HG03095 (cell line): Measurements from ENCODE around the gene RAB3IL1.
"Not testable (repeated sequence)": the region's sequence is repeated elsewhere in the genome, so short reads cannot be mapped to it uniquely, and the experiment has no call there.

Source experiments
- ATAC-seq: cut with Tn5 transposase; IDR thresholded peaks from one replicate; pipeline ENCODE4 v1.9.1; 2021; ENCODE audit warnings: moderate library complexity; ENCODE audit not compliant: unreplicated experiment

The RAB3IL1 gene

DNA sequence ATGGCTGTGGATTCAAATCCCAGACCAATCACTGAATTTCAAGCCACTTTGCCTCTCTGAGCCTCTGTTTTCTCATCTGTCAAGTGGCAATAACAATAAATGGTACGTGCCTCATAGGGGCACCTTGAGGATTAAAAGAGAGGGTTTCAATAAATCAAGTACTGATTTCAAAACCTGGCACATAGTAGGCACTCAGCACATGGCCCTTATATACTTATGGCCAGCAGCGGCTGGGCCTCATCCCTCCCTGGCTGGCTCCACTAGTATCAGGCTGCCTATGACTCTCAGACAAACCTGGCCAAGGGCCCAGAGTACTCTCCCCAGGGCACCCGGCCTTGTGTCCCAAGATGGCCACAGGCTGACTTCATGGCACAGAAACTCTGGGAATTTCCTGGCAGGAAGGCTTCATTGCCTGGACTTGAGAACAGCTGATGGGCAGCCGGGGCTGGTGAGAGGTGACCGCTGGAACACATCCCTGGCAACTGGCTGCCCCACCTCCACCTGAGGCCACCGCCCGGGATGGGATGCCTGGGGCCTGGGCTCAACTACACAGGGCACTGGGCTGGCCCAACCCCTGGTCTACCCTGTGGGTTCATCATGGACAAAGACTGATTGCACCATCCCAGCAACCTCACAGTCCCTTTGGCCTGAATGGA is 29.4 kb downstream of the RAB3IL1 start:
- ATAC-seq = no peak

DNA sequence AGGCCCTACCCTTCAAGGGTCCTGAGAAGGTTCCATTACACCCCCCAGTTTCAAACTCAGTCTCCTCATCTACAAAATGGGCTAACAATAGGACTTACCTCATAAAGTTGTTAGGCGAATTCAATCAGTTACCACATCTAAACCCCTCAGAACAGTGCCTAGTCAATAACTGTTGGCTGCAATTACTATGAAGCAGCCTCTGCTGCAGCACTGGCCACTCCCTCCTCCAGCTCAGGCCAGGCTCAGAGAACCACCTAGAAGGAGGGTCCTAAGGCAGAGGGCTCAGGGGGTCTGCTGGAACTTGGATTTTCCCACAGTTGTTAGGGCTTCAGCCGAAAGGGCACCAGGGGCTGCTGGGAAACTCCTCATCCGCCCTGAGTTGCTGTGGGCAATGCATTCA is 30.7 kb downstream of the RAB3IL1 start:
- ATAC-seq = no peak

- ATAC-seq = no peak
These were observed 31.4 kb downstream of the RAB3IL1 start for GRCh38 chr11:61885784-61886580.

DNA sequence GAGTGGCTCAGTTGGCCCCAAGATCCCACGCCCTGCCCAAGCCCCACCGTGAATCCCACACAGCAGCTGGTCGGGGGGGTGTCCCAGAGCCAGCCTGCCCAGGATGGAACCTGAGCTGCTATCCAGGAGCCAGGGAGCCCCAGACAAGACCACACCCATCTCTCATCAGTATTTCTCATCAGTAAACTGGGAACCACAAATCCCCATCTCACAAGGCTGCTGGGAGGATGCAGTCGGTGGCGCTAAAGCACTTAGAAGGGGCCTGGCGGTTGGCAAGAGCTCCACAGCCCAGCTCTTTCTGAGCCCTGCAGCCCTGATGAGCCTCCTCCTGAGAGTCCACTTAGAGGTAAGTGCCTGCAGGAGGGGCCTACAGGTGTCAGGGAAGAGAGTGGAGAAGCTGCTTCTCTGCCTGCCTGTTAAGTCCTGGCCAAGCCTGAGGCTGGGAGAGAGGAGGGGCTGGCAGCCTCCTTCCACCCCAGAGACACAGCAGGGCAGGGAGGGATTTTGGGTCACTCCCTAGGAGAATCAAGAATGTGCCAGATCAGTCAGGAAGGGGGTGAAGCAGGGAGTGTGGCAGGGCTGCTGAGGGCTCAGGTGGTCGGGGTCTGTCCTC is 32.1 kb downstream of the RAB3IL1 start:
- ATAC-seq = no peak

GRCh38 chr11:61883947-61884346 is 33.4 kb downstream of the RAB3IL1 start:
- no peak for ATAC-seq

DNA sequence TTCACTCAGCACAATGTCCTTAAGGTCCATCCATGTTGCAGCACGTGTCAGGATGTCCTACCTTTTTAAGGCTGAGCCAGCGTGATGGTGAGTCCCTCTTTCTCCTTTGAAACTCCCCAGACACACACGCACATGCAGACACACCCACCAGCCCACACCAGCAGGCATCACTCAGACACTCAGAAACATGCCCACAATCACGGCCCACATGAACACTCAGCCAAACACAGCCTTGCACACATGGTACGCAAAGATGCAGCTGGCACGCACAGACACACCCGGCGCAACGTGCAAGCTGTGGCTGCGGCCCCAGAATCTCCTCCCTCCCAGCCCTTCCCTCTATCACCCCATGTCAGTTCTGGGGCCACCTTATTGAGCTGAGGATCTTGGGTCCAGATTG is 34.0 kb downstream of the RAB3IL1 start:
- ATAC-seq = no peak

DNA sequence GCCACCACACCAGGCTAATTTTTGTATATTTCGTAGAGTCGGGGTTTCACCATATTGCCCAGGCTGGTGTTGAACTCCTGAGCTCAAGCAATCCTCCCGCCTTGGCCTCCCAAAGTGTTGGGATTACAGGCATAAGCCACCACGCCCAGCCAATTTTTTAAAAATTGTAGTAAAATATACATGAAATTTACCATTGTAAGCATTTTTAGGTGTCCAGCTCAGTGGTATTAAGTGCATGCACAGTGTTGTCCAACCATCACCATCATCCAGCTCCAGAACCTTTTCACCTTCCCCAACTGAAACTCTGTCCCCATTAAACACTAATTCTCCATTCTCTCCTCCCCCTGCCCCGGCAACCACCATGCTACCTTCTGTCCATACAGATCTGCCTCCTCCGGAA is 34.5 kb downstream of the RAB3IL1 start:
- ATAC-seq = no peak

GRCh38 chr11:61882267-61882666 is 35.1 kb downstream of the RAB3IL1 start:
- not testable (repeated sequence) for ATAC-seq

GRCh38 chr11:61881397-61881796 is 36.0 kb downstream of the RAB3IL1 start:
- ATAC-seq = no peak

DNA sequence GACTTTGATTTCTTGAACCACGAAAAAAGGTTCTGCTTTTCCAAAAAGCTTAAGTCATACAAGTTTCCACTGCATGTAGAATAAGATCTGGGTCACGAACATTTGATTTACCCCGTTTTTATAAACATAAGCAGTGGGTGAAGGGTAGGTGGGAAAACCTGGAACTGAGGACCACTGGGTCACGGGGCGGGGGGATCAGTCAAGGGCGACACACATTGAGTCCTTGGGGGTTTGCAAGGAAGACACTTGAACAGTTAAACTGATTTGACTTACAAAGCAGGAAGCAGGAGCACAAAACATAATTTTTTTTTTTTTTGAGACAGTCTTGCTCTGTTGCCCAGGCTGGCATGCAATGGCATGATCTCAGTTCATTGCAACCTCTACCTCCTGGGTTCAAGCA is 36.9 kb downstream of the RAB3IL1 start:
- ATAC-seq = no peak

DNA sequence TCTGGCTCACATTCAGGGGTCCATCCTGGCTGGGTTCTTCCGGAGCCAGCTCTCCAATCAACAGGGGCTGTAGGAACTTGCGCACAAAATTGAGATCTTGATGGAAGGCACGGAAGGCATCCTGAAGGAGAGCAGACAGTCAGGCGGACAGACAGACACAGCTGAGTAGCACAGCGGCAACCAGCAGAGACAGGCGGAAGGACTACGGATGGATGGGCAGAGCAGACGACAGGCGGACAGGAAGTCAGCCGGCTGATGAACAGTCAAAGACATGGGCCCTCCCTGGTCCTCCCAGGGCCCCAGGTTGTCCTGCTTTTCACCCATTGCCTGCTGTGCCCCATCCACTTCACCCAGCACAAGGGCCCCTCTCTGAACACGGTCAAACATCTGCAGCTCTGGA is 37.3 kb downstream of the RAB3IL1 start:
- no peak for ATAC-seq

- ATAC-seq = no peak
These were observed 38.2 kb downstream of the RAB3IL1 start for GRCh38 chr11:61879152-61879551.

- ATAC-seq = no peak
These were observed 41.7 kb downstream of the RAB3IL1 start for GRCh38 chr11:61875698-61876097.

DNA sequence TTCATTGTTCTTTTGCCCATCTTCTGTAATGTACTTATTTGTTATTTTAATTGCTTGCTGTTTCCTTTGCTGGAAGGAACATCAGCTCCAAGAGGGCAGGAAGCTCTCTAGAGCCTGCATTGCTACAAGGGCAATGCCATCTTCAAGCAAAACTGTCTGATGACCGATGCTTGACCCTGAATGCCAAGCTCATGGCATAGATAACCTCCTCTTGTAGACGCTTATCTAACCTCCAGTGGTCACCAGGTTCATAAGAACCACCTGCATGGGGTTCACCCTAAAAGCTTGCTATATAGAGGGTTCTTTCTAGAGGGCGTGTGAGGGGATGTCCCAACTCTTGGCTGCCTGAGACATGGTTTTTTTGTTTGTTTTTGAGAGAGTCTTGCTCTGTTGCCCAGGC is 42.5 kb downstream of the RAB3IL1 start:
- no peak for ATAC-seq

DNA sequence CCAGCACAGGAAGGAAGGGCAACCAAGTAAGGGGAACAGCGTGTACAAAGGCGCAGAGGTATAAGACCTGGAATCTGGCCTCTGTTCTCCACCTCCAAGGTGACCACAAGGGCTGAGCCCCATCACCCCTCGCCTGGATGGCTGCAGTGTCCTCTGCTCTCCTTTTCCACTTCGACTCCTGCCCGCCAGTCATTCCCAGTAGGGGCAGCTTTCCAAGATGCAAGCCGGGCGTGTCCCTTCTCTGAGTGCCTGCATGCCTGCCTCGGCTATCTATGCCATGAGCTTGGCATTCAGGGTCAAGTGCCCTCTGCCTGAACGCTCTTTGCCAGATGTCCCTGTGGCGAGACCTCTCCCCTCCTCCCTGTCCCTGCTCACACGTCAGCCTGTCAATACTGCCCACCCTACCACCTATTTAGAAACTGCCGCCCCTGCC is 43.0 kb downstream of the RAB3IL1 start:
- ATAC-seq = no peak

DNA sequence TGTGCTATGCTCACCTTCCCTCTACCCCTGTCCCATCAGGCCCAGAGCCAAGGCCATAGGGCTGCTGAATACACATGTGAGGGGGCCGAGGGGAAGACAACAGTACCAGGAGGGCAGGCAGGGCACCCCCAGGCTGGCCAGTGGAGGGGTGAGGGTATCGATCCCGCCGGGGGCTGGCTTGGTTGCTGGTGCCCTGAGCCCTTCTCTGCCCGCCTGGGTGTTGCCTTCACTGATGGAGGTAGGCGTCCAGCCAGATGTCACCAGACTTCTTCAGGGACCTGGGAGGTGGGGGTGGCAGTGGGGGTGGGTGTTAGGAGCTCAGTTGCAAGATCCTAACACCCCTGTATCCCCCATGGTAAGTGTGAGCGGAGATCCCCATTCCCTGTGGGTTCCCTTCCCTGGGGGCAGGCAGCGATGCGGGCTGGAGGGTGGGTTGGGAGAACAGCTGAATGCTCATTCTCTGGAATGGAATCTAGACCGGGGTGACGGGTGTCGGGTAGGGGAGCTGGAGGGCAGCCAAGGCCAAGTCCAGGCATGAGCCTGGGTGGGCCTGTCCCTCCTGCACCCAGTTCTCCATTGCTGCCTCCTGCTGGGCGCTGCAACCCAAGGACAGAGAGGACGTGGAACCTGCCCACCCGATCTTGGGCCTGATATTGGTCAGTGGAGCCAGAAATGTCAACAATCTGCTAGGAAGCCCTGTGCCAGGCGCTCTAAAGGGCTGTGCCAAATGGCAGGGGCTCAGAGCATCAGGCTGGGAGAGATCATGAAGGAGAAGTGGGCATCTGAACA is 43.6 kb downstream of the RAB3IL1 start:
- no peak for ATAC-seq

- ATAC-seq = no peak
These were observed 44.3 kb downstream of the RAB3IL1 start for GRCh38 chr11:61872935-61873565.

GRCh38 chr11:61871158-61871597 is 46.2 kb downstream of the RAB3IL1 start:
- peak; percentile 77 for ATAC-seq

DNA sequence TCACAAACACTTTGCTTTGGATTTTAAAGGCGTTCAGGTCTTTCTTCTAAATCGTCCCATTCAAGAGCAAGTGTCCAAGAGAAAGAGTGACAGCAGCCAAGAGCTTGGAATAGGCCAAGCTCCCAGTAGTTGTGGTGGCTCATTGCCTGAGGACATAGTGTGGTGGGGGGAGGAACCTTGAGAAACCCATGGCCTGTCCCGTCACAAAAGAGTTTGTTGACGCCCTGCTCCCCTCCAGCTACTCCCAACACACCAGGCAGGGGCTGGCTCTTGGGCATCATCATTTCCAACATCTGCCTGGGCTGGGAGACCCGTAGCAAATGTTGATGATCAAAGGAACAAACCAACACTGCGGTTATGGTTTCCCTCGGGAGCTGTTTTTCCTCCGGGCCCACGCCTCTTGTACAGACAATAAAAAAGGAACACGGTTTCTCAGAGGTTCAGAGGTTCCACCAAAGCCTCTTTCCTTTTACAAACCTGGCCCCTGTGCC is 46.8 kb downstream of the RAB3IL1 start:
- ATAC-seq = no peak

- ATAC-seq = no peak
These were observed 47.5 kb downstream of the RAB3IL1 start for GRCh38 chr11:61869708-61870451.
